ENCODE results near the gene KIRREL3.

- TF ChIP-seq MAX (IDR thresholded peaks at IDR 0.05) (no peak), CTCF (IDR thresholded peaks at IDR 0.05) (no peak), POLR2A (IDR thresholded peaks at IDR 0.05; ENCODE audit: low read length) (no peak), KDM5A (IDR thresholded peaks at IDR 0.05) (no peak)
Measured at GRCh38 chr11:126501641-126502040, 498.9 kb downstream of the KIRREL3 start.

All from A549 (cell line).